GM12874 (cell line): ENCODE measurements around the gene TAS2R31.

Source experiments
- CTCF ChIP-seq: IDR thresholded peaks from 2 replicates; pipeline ENCODE4 v1.5.1; 2011; ENCODE audit warnings: low read depth, mild to moderate bottlenecking, control low read depth, low read length, moderate library complexity; ENCODE audit not compliant: insufficient read depth

TAS2R31 gene

GRCh38 chr12:11031307-11031706, at the start of gene TAS2R31:
TAS2R31 (minus strand) TSS chr12:11031407; CDS start chr12:11031335, 72 bp downstream.
- no peak for TF ChIP-seq CTCF

- TF ChIP-seq CTCF: no peak
Observed at GRCh38 chr12:11078246-11078645, 47.0 kb upstream of the TAS2R31 start.

GRCh38 chr12:11075642-11076041, 44.4 kb upstream of the TAS2R31 start:
- no peak for TF ChIP-seq CTCF

GRCh38 chr12:11071414-11071813, 40.2 kb upstream of the TAS2R31 start:
- no peak for TF ChIP-seq CTCF

GRCh38 chr12:11070999-11071398, 39.8 kb upstream of the TAS2R31 start:
- TF ChIP-seq CTCF: no peak

GRCh38 chr12:11069854-11070365, 38.7 kb upstream of the TAS2R31 start:
- no peak for TF ChIP-seq CTCF

GRCh38 chr12:11067514-11067913, 36.3 kb upstream of the TAS2R31 start:
- TF ChIP-seq CTCF: no peak
